ENCODE data around the gene CYSTM1.

DNA sequence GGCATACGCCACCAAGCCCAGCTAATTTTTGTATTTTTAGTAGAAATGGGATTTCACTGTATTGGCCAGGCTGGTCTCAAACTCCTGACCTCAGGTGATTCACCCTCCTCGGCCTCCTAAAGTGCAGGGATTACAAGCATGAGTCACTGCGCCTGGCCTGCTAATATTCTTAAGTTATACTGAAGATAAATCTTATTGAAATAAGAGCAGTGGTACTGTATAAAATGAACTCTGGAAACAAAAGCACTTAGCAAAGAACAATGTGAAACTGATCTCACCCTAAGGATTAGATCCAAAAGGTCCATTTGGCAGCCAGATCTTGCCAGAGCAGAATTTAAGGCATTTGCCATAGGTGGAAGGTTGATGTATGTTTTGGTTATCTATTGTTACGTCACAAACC lies 27.1 kb downstream of the CYSTM1 start:
- TF ChIP-seq, protein P1, sequence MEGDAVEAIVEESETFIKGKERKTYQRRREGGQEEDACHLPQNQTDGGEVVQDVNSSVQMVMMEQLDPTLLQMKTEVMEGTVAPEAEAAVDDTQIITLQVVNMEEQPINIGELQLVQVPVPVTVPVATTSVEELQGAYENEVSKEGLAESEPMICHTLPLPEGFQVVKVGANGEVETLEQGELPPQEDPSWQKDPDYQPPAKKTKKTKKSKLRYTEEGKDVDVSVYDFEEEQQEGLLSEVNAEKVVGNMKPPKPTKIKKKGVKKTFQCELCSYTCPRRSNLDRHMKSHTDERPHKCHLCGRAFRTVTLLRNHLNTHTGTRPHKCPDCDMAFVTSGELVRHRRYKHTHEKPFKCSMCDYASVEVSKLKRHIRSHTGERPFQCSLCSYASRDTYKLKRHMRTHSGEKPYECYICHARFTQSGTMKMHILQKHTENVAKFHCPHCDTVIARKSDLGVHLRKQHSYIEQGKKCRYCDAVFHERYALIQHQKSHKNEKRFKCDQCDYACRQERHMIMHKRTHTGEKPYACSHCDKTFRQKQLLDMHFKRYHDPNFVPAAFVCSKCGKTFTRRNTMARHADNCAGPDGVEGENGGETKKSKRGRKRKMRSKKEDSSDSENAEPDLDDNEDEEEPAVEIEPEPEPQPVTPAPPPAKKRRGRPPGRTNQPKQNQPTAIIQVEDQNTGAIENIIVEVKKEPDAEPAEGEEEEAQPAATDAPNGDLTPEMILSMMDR (IDR thresholded peaks at IDR 0.05): no peak
- no peak for TF ChIP-seq EZH2 (IDR thresholded peaks at IDR 0.05; ENCODE audit: borderline replicate concordance, insufficient read depth, low read depth, low read length, poor library complexity, severe bottlenecking)

All from B cell (primary cell).